Glutamatergic neuron (in vitro differentiated cells): Measurements from ENCODE around the gene ZMIZ1. TPM values are rescaled to one million over a fixed set of nuclear protein-coding genes. Genes with fewer than 3 reads are reported as not detected.

Experiments
- DNase-seq: peaks from one replicate; pipeline ENCODE4 v3.0.0; 2022
- H3K27ac Mint-ChIP-seq: one replicate; pipeline ENCODE4 v1.8.0; 2020; ENCODE audit warnings: mild to moderate bottlenecking, mixed read lengths, inconsistent platforms; ENCODE audit not compliant: unreplicated experiment
- H3K27me3 Mint-ChIP-seq: one replicate; pipeline ENCODE4 v1.8.0; 2020; ENCODE audit warnings: mild to moderate bottlenecking, moderate library complexity, mixed read lengths, inconsistent platforms; ENCODE audit not compliant: unreplicated experiment
- H3K36me3 Mint-ChIP-seq: one replicate; pipeline ENCODE4 v1.8.0; 2020; ENCODE audit warnings: mild to moderate bottlenecking, mixed read lengths, inconsistent platforms; ENCODE audit not compliant: unreplicated experiment
- H3K4me1 Mint-ChIP-seq: one replicate; pipeline ENCODE4 v1.8.0; 2020; ENCODE audit warnings: mild to moderate bottlenecking, low read depth, mixed read lengths, inconsistent platforms; ENCODE audit not compliant: unreplicated experiment
- H3K4me3 Mint-ChIP-seq: one replicate; pipeline ENCODE4 v1.8.0; 2020; ENCODE audit warnings: mild to moderate bottlenecking, mixed read lengths, inconsistent platforms; ENCODE audit not compliant: unreplicated experiment
- H3K9me3 Mint-ChIP-seq: one replicate; pipeline ENCODE4 v1.8.0; 2020; ENCODE audit warnings: mild to moderate bottlenecking, moderate library complexity, mixed read lengths, inconsistent platforms; ENCODE audit not compliant: unreplicated experiment
- CTCF ChIP-seq: fragments of 200-600 bp; sonication (generic); IDR thresholded peaks from one replicate; pipeline ENCODE4 v1.5.0; 2021; ENCODE audit not compliant: partially characterized antibody, unreplicated experiment
- total RNA-seq: library from RNA; stranded (reverse); fragmentation: NEBNext Ultra II Directional; extraction: Animal tissue kit (Norgen Biotek cat#: 25700); gene quantifications from one replicate; pipeline ENCODE4 v1.2.1, GENCODE V29; 2021; ENCODE audit not compliant: unreplicated experiment

ZMIZ1 gene
- total RNA-seq, 1 donor from 2014 or later: 230 TPM

GRCh38 chr10:79048639-79049550 lies 19.9 kb upstream of the ZMIZ1 start:
- H3K27me3 Mint-ChIP-seq: no peaks in the 10 kb centered on the region
- H3K4me3 Mint-ChIP-seq: no peak overlapping the region
- no peak overlapping the region for H3K27ac Mint-ChIP-seq
- DNase-seq: peak; percentile 12
- H3K4me1 Mint-ChIP-seq: peaks cover 10% of the 10 kb centered on the region
- TF ChIP-seq CTCF: no peak
- H3K9me3 Mint-ChIP-seq: peaks cover 2% of the 10 kb centered on the region
- no peaks in the 10 kb centered on the region for H3K36me3 Mint-ChIP-seq

GRCh38 chr10:79049931-79050895 lies 18.6 kb upstream of the ZMIZ1 start:
- Mint-ChIP-seq H3K4me3 (no peak overlapping the region), H3K9me3 (peaks cover 2% of the 10 kb centered on the region), H3K27ac (no peak overlapping the region), H3K4me1 (peaks cover 6% of the 10 kb centered on the region), H3K27me3 (no peaks in the 10 kb centered on the region), H3K36me3 (no peaks in the 10 kb centered on the region)
- TF ChIP-seq CTCF: no peak
- peak; percentile 10 for DNase-seq

- Mint-ChIP-seq H3K9me3 (peaks cover 2% of the 10 kb centered on the region), H3K27ac (no peak overlapping the region), H3K27me3 (no peaks in the 10 kb centered on the region), H3K4me3 (no peak overlapping the region), H3K4me1 (peaks cover 6% of the 10 kb centered on the region), H3K36me3 (no peaks in the 10 kb centered on the region)
- DNase-seq: peak; percentile 1
- no peak for TF ChIP-seq CTCF
Measured at GRCh38 chr10:79050896-79051555, 17.7 kb upstream of the ZMIZ1 start.

- Mint-ChIP-seq H3K27me3 (no peaks in the 10 kb centered on the region), H3K4me1 (peaks cover 6% of the 10 kb centered on the region), H3K36me3 (no peaks in the 10 kb centered on the region), H3K4me3 (no peak overlapping the region), H3K27ac (no peak overlapping the region), H3K9me3 (peaks cover 2% of the 10 kb centered on the region)
- DNase-seq: peak; percentile 11
- no peak for TF ChIP-seq CTCF
Measured at GRCh38 chr10:79051766-79052165, 17.0 kb upstream of the ZMIZ1 start.
